HG02981 (cell line): ENCODE data around the gene CDK16.

Source experiments
- ATAC-seq: cut with Tn5 transposase; IDR thresholded peaks from one replicate; pipeline ENCODE4 v1.9.1; 2021; ENCODE audit warnings: mild to moderate bottlenecking, moderate library complexity; ENCODE audit not compliant: unreplicated experiment

CDK16 gene

DNA sequence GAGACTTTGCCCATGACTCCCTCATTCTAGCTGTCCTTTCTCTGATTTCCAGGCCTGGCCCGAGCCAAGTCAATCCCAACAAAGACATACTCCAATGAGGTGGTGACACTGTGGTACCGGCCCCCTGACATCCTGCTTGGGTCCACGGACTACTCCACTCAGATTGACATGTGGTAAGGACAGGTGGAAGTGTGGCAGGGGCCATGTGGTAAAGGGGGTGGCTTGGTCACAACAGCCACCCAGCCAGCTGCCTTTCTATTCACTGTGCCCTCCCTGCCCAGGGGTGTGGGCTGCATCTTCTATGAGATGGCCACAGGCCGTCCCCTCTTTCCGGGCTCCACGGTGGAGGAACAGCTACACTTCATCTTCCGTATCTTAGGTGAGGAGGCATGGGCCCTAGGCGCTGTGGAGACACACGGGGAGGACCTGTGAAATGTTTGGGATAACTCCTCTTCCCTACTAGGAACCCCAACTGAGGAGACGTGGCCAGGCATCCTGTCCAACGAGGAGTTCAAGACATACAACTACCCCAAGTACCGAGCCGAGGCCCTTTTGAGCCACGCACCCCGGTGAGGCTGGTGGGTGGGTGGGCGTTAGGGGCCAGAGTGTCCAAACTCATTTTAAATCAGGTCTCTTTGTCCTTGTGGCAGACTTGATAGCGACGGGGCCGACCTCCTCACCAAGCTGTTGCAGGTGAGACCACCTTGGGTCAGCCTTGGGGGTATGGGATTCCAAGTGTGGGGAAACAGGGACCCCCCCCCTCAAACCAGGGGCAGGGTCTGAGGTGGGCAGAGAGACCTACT lies 8.3 kb downstream of the CDK16 start:
- no peak for ATAC-seq

DNA sequence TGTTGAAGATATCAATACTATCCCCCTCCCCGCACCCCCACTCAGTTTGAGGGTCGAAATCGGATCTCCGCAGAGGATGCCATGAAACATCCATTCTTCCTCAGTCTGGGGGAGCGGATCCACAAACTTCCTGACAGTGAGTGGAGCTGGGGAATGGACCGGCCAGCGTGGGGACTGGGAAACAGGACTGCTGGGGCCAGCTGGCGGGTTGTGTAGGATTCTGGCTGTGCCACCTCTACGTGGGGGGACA lies 8.8 kb downstream of the CDK16 start:
- no peak for ATAC-seq

DNA sequence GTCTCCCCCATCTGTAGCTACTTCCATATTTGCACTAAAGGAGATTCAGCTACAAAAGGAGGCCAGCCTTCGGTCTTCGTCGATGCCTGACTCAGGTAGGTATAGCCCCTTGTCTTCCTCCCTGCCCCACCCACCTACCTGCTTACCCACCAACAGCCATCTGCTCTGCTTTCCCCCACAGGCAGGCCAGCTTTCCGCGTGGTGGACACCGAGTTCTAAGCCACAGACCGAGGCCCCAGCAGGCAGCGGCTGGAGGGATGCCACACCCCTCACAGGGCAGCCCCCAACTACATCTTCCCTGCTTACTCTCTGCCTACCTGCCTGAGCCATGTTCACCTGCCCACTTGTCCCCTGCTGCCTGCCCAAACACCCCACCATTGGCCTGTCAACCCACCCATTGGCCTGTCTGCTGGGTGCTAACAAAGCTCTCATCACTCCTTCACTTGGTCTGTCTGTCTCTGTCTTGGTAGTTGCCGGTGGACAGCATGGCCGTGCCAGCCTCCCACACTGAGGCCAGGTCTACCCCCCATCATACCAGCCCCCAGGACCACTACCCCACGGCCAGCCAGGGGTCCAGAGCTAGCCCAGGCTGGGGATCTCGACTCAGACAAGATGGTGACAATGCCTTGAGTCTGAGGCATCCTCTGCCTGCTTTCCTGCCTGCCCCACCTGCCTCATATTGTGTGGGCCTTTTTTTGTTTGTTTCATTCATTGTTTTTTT lies 10.2 kb downstream of the CDK16 start:
- no peak for ATAC-seq

DNA sequence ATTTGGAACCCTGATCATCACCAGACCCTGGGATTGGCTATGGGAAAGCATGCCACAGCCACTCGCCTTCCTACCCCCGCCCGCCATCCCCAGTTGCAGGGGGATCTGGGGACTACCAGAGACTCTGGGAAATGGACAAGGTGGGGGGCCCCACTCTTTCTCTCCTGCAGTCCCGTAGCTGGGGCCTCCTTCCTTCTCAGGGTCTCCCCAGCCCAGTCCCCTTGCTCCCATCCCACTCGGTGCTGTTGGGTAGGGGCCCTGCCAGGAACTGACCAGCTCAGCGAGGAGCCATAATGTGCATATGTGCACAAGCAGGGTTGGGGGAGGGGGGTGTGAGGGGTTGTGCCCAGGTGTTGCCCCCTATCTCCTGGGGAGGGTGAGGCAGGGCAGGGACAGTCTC lies 10.9 kb downstream of the CDK16 start:
- no peak for ATAC-seq

DNA sequence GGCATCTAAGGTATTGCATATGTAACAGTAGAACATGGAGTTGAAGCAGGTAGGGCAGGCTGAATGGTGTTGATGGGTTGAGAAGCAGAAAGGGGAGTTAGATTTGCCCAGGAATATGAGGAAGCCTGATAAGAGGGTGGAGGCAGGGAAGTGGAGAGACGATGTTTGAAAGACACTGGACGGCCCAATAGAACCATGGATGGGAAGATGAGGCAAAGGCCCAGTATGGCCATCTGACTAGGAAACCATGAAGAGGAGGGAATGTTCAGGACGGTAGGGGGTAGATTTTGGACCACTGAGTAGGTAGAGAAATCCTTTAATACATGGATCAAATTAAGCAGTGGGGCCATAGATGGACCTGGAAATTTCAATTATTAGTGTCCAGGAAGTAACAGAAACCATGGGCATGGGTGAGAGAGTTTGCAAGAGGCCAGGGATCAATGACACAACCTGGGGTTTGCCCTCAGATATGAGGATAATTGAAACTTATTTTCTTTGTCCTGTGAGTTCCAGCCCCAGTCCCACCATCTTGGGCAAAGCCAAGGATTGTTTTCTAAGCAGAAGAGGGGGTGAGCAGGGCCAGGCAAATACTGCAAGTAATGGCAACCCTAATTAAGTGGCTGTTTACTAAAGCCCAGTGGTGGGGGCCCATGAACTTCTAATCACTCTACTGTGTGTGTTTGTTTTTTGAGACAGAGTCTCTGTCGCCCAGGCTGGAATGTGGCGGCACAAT lies 11.8 kb downstream of the CDK16 start:
- no peak for ATAC-seq

DNA sequence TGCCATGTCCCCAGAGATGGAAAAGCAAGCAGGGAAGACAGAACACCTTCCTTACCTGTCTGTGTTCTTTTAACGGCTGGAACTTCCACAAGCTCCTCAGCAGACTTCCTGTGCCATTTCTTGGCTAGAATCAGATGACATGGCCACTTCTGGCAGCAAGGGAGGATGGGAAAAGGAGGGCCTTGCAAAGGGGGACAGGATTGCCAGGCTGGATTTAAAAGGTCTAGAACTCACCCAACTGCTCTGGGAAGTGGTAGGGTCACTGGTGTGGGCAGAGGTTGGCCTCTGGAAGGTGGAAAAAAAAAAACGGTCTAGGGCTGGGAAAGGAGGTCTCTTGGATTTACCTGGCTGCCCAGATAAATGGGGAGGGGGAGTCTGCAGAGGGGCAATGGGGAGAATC lies 12.7 kb downstream of the CDK16 start:
- ATAC-seq, result no peak

DNA sequence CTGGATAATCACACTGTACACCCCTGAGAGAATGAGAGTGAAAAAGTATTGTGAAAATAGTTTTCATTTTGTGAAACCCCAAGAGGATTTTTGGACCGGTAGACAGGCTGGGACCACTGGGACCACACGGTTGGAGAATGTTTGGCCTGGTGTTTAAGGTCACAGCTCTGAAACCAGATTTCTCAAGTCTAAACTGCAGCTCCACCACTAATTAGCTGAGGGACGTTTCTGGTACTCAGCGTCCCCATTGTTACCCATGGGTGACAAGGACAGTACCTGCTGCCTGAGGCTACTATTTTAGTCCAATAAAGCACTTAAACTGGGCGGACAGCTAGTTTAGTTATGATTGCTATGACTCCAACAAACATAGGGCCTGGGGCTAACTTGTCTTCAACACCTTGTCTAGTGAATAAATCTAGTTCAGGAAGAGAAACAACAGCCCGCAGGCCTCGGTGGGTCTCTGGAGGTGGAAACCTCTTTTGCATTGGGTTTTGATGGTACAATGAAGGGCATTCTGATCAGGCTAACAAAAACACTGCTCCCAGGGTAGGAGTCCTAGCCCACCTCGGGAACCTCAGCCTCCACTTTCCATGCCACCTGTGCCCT lies 13.8 kb downstream of the CDK16 start:
- no peak for ATAC-seq

DNA sequence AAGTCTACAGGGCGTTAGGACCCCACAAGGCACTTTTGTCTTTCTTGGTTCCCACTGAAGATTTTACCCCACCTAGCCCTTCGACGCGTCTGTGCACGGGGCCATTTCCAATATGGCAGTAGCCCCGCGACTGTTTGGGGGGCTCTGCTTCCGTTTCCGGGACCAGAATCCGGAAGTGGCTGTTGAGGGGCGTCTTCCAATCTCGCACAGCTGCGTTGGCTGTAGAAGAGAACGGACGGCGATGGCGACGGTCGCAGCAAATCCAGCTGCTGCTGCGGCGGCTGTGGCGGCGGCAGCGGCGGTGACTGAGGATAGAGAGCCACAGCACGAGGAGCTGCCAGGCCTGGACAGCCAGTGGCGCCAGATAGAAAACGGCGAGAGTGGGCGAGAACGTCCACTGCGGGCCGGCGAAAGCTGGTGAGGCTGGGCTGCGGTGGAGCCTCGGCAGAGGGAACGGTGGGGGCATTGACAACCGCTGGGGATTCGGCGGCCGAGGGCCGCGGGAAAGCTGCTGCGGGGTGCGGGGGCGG lies 14.4 kb downstream of the CDK16 start, which contains the start of gene USP11:
Gene USP11 (plus strand): TSS at position 207 of the 530 bp plus-strand sequence. CDS start 35 bp downstream, at position 242.
- no peak for ATAC-seq

DNA sequence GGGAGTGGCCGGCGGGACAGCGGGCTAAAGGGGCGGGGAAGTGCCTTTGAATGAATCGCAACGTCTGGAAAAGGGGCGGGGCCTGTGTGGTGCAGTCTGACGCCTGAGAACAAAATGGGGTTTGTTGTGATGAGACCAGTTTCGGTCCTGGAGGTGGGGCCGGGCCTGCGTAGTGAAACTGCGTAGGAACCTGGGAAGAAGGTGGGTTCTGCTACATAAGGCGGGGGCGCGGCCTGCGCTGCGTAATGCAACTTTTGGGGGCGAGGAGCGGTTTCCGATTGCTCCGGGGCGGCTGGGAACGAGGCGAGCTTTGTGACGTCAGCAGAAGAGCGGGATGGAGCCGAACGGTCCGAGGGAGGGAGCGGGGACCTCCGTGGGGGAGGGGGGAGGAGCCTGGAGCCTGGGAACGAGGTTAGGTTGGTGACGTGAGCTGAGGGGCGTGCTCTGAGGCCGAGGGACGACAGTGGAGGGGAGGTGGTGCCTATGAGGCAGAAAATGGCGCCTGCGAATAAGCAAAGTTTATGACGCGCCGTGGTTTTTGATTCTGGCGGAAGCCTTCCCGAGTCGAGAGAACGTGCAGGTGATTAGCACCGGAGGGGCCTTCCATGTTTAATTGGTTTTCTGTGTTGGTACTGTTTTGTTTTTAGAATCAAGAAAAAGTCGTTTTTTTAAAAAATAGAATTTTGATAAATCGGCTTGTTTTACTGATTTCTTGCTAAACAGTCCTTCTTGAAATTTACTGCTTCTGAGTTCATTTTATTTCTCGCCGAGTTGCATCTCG lies 15.0 kb downstream of the CDK16 start:
- ATAC-seq, result peak; percentile 80

DNA sequence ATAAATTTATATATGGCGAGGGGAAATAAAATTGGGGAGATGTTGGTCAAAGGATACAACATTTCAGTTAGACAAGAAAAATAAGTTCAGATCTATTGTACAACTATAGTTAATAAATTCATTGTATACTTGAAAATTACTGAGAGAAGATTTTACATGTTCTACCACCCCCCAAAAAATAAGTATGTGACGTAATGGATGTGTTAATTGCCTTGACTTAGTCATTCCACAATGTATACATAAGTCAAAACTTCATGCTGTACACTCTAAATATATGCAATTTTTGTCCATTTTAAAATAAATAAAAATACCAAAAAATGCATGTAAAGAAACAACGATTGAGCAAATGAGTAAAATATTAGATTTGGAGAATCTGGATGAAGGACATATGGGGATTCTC lies 16.1 kb downstream of the CDK16 start:
- no peak for ATAC-seq

DNA sequence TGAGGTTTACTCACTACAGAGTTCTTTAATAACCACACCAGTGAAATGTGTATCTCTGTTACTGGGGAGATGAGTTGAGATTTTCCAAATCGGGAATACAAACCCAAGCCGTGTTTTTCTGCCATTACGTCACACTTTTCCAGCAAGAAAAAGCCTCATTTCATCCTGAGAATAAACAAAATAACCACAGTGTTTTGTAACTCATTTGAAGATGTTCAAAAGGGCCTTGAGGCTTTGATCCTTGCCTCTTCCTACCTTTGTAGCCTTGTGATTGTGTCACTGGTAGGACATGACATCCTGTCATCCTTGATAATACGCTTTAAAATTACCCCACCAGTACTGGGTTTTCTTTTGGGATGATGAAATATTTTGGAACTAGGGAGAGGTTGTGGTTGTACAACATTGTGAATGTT lies 17.2 kb downstream of the CDK16 start:
- no peak for ATAC-seq

DNA sequence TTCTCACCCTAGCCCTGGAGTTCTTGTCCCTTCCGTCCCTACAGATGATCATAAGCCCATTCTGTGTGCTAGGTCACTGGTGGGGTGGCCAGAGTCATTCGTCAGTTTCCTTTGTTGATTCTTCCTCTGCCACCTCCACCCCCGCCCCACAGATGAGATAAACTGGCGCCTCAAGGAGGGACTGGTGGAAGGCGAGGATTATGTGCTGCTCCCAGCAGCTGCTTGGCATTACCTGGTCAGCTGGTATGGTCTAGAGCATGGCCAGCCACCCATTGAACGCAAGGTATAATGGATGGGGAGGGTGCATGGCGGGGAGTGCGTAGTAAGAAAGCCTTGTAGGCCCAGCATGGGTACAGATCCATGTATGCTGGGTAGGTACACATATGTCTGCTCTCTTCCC lies 20.7 kb downstream of the CDK16 start:
- no peak for ATAC-seq

DNA sequence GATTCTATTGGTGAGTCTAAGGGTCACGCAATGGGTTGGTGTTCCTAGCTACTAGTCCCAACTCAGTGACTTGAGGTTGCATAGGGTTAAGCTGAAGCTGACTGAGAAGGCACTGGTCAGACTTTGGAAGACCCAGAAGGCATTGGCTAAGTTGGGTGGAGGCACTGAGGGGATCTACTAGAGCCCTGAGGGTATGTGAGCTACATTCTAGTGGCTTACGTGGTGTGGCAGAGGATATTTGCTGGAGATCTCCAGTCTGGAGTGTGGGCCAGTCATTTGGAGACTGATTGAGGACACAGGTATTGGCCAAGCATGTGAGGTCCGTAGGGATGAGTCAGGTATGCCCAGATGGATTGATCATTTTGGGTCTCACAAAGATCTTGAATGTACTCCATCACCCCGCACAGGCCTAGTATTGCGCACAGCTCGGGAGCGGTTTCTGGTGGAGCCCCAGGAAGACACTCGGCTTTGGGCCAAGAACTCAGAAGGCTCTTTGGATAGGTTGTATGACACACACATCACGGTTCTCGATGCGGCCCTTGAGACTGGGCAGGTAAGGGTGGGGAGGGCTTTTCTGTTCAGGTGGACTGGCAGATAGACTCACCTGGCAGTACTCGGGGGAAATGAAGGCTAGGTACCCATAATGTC lies 21.5 kb downstream of the CDK16 start:
- ATAC-seq, result no peak

DNA sequence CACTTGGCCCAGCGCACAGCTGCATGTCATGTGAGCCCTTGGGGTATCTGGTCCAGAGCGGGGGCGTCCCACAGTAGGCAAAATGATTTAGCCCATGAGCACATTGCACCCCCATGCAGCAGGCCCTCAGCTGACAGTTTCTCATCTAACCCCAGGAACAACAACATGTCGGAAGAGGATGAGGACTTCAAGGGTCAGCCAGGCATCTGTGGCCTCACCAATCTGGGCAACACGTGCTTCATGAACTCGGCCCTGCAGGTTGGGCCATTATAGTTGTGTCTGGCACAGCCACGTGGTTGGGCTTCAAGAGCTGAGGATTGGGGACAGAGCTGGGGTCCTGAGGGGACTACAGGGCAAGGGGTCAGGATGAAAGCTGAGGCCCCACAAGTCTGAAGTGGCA lies 22.1 kb downstream of the CDK16 start:
- no peak for ATAC-seq

DNA sequence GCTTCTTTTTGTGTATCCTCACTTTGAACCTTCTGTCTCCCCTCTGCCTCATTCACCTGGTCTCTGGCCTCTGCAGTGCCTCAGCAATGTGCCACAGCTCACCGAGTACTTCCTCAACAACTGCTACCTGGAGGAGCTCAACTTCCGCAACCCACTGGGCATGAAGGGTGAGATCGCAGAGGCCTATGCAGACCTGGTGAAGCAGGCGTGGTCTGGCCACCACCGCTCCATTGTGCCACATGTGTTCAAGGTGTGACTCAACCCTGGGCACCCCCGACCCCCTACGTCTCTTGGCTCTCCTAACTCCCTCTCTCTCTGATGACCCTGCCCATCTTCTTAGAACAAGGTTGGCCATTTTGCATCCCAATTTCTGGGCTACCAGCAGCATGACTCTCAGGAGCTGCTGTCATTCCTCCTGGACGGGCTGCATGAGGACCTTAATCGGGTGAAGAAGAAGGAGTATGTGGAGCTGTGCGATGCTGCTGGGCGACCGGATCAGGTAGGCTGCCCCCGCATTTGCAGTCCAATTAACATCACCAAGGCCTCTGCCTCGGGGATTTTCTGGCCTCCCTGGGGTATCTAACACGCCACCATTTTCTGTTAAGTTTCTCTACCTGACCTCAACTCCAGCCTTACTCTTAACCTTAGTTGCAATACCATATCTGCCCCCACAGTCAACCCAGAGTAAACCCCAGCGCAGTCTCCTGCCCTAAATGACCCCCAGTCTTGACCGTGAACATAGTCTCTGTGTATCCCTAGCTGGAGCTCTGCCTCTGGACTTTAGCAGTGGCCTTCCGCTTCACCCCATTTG lies 22.9 kb downstream of the CDK16 start:
- no peak for ATAC-seq

DNA sequence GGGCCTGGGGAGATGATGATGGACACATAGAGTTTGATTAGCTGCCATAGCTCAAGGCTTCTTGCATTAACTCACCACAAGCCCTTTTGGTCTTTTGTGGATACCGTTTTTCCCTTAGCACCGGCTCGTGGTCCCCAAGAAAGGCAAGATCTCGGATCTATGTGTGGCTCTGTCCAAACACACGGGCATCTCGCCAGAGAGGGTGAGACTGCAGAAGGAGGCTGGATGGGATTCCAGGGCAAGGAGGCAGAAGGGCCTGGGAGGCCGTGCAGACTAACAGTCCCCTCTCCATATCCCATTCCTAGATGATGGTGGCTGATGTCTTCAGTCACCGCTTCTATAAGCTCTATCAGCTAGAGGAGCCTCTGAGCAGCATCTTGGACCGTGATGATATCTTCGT lies 23.8 kb downstream of the CDK16 start:
- no peak for ATAC-seq

DNA sequence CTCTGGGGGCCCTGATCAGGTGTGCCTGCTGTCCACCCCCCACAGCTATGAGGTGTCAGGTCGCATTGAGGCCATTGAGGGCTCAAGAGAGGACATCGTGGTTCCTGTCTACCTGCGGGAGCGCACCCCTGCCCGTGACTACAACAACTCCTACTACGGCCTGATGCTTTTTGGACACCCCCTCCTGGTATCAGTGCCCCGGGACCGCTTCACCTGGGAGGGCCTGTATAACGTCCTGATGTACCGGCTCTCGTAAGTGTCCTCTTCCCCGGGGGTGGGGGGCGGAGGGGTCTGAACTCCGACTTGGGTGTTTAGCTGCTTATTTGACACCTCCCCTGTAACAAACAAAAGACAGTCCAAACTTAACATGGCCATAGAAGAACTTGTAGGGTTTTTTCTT lies 24.9 kb downstream of the CDK16 start:
- ATAC-seq, result no peak

DNA sequence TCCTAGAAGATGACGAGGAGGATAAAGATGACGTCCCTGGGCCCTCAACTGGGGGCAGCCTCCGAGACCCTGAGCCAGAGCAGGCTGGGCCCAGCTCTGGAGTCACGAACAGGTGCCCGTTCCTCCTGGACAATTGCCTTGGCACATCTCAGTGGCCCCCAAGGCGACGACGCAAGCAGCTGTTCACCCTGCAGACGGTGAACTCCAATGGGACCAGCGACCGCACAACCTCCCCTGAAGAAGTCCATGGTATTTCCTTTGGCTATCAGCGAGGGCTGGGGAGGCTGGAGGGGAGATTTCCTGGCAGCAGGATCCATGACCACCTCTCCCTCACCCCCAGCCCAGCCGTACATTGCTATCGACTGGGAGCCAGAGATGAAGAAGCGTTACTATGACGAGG lies 26.2 kb downstream of the CDK16 start:
- ATAC-seq, result no peak

DNA sequence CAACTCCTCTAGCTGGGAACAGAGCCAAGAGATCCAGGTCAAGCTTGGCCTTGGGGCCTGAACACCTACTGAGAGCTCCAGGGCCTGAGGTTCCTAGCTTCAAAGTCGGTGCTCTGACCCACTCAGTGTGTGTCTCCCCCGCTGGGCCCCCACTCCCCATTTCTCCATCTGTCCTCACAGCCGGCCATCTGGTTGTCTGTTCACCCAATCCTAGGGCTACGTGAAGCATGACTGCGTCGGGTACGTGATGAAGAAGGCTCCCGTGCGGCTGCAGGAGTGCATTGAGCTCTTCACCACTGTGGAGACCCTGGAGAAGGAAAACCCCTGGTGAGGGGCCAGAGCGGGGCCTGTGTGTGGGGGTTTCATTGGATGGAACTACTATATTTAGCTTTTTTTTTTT lies 26.7 kb downstream of the CDK16 start:
- no peak for ATAC-seq
